CD14-positive monocyte (primary cell): ENCODE measurements around the gene ACER1. TPM values are rescaled to one million over a fixed set of nuclear protein-coding genes. Genes with fewer than 3 reads are reported as not detected.

ENCODE experiments used
- DNase-seq, 3 donors: peaks; one replicate each; pipeline ENCODE4 v3.0.0-alpha.2; 2011 to 2022
- H2AFZ ChIP-seq: 2 replicates; pipeline ENCODE4 v1.6.0; 2012; ENCODE audit warnings: mild to moderate bottlenecking, low read depth, low read length, inconsistent platforms; ENCODE audit not compliant: insufficient read depth, poor library complexity, severe bottlenecking
- H3K27ac ChIP-seq, 2 donors: 1 replicate in 1 of 2; 2 replicates in 1 of 2; pipeline ENCODE4 v1.5.1; 2012 to 2013; ENCODE audit warnings: low read length in 2 of 2, control low read depth in 1 of 2, inconsistent platforms in 1 of 2, low read depth in 1 of 2, mild to moderate bottlenecking in 1 of 2
- H3K27me3 ChIP-seq, 2 donors: one replicate each; pipeline versions ENCODE4 v1.6.0 to v1.6.1; 2011 to 2013; ENCODE audit warnings: low read length in 2 of 2; ENCODE audit not compliant: control insufficient read depth in 2 of 2, insufficient read depth in 2 of 2
- H3K36me3 ChIP-seq, 2 donors: replicated peaks in 1 of 2; 1 replicate in 1 of 2; 2 replicates in 1 of 2; pipeline versions ENCODE4 v1.5.1 to v1.6.1; 2012 to 2013; ENCODE audit warnings: low read length in 2 of 2, control low read depth in 1 of 2, inconsistent platforms in 1 of 2, mild to moderate bottlenecking in 1 of 2; ENCODE audit not compliant: insufficient read depth in 2 of 2, control insufficient read depth in 1 of 2
- H3K4me1 ChIP-seq, 2 donors: 1 replicate in 1 of 2; 2 replicates in 1 of 2; pipeline versions ENCODE4 v1.5.1 to v1.6.1; 2012 to 2013; ENCODE audit warnings: low read length in 2 of 2, control low read depth in 1 of 2, inconsistent platforms in 1 of 2, mild to moderate bottlenecking in 1 of 2, moderate library complexity in 1 of 2; ENCODE audit not compliant: insufficient read depth in 2 of 2, control insufficient read depth in 1 of 2
- H3K4me2 ChIP-seq: replicated peaks from 2 replicates; pipeline ENCODE3; 2012; ENCODE audit warnings: low read length, moderate library complexity, mild to moderate bottlenecking; ENCODE audit not compliant: poor library complexity, severe bottlenecking; ENCODE audit errors: extremely low read depth
- H3K4me3 ChIP-seq, 3 experiments: fragments of 200-600 bp in 1 of 3; sonication (generic) in 1 of 3; replicated peaks in 1 of 3; 1 replicate in 2 of 3; 2 replicates in 1 of 3; pipeline ENCODE4 v1.5.1; 2011 to 2013; ENCODE audit warnings: low read length in 3 of 3, mild to moderate bottlenecking in 3 of 3, control low read depth in 2 of 3, low read depth in 2 of 3, inconsistent platforms in 1 of 3, moderate library complexity in 1 of 3
- H3K79me2 ChIP-seq: 2 replicates; pipeline ENCODE4 v1.6.0; 2012; ENCODE audit warnings: mild to moderate bottlenecking, control low read depth, inconsistent platforms, low read length, moderate library complexity; ENCODE audit not compliant: insufficient read depth
- H3K9ac ChIP-seq: 2 replicates; pipeline ENCODE4 v1.6.0; 2017; ENCODE audit warnings: low read length, mild to moderate bottlenecking; ENCODE audit not compliant: insufficient read depth, poor library complexity, severe bottlenecking
- H3K9me3 ChIP-seq, 2 donors: replicated peaks in 1 of 2; 1 replicate in 1 of 2; 2 replicates in 1 of 2; pipeline versions ENCODE4 v1.5.1 to v1.6.1; 2012 to 2013; ENCODE audit warnings: low read length in 2 of 2, control low read depth in 1 of 2; ENCODE audit not compliant: control insufficient read depth in 1 of 2, insufficient read depth in 1 of 2
- H4K20me1 ChIP-seq: 2 replicates; pipeline ENCODE4 v1.6.0; 2012; ENCODE audit warnings: mild to moderate bottlenecking, low read length, control low read depth, moderate library complexity; ENCODE audit not compliant: insufficient read depth
- H3K27ac Mint-ChIP-seq, 7 donors: one replicate each; pipeline ENCODE4 v1.8.0; 2020; ENCODE audit warnings: mild to moderate bottlenecking in 7 of 7, mixed read lengths in 7 of 7, moderate library complexity in 6 of 7, inconsistent platforms in 2 of 7
- H3K27me3 Mint-ChIP-seq, 3 donors: one replicate each; pipeline ENCODE4 v1.8.0; 2021 to 2022; ENCODE audit warnings: low read depth in 3 of 3, mild to moderate bottlenecking in 3 of 3, mixed read lengths in 3 of 3, moderate library complexity in 3 of 3, inconsistent platforms in 1 of 3
- H3K36me3 Mint-ChIP-seq, 2 donors: one replicate each; pipeline ENCODE4 v1.8.0; 2020; ENCODE audit warnings: mixed read lengths in 2 of 2, inconsistent platforms in 1 of 2, mild to moderate bottlenecking in 1 of 2
- H3K4me1 Mint-ChIP-seq: one replicate; pipeline ENCODE4 v1.8.0; 2020; ENCODE audit warnings: mild to moderate bottlenecking, mixed read lengths
- H3K4me3 Mint-ChIP-seq, 2 donors: one replicate each; pipeline ENCODE4 v1.8.0; 2020; ENCODE audit warnings: mild to moderate bottlenecking in 2 of 2, mixed read lengths in 2 of 2, moderate library complexity in 1 of 2
- H3K9me3 Mint-ChIP-seq, 7 donors: one replicate each; pipeline ENCODE4 v1.8.0; 2020 to 2022; ENCODE audit warnings: mixed read lengths in 7 of 7, mild to moderate bottlenecking in 6 of 7, moderate library complexity in 6 of 7, inconsistent platforms in 2 of 7
- CTCF ChIP-seq: fragments of 200-600 bp; IDR thresholded peaks from one replicate; pipeline ENCODE4 v1.8.0; 2022; ENCODE audit warnings: antibody characterized with exemption, mild to moderate bottlenecking
- whole genome bisulfite sequencing: methylation state at CpG from one replicate; pipeline ENCODE4 v1.1.5; 2013; ENCODE audit warnings: missing lambda C conversion rate; ENCODE audit not compliant: insufficient coverage; 5-methylcytosine and 5-hydroxymethylcytosine counted together
- intact Hi-C, 2 donors: fragments of 100-400 bp; cut with micrococcal nuclease; formaldehyde crosslinking; loops; one replicate each; pipeline versions ENCODE4 v1.15.0 to v1.15.1; 2023
- polyA plus RNA-seq, 3 donors: library from polyadenylated mRNA; depleted of rRNA in 1 of 3; unstranded in 2 of 3; stranded (reverse) in 1 of 3; fragments of 300-500 nt in 2 of 3; fragments of >200 nt in 1 of 3; fragmentation: Illumina TruSeq in 2 of 3; gene quantifications; 1 replicate in 2 of 3; 2 replicates in 1 of 3; pipeline ENCODE4 v1.2.3, GENCODE V29; 2012 to 2021

The ACER1 gene
- polyA plus RNA-seq, 3 donors: not detected

GRCh38 chr19:6322284-6322683 is 11.1 kb downstream of the ACER1 start:
- peaks cover 11 to 16% (median 12%) of the 10 kb centered on the region in 3 donors for H3K27me3 Mint-ChIP-seq
- peaks cover 0 to 5% (median 2%) of the 10 kb centered on the region in 7 donors for H3K9me3 Mint-ChIP-seq
- no peak overlapping the region for H3K27ac Mint-ChIP-seq
- no peak for DNase-seq
- no peaks in the 10 kb centered on the region for H3K36me3 Mint-ChIP-seq
- Histone ChIP-seq H4K20me1 (no peaks in the 10 kb centered on the region), H3K9ac (no peak overlapping the region), H2AFZ (no peak overlapping the region), H3K4me2 (no peak overlapping the region), H3K27me3 (no peaks in the 10 kb centered on the region), H3K9me3 (no peaks in the 10 kb centered on the region), H3K4me3 (no peak overlapping the region), H3K36me3 (no peaks in the 10 kb centered on the region), H3K4me1 (no peaks in the 10 kb centered on the region), H3K79me2 (no peaks in the 10 kb centered on the region), H3K27ac (no peak overlapping the region)
- H3K4me1 Mint-ChIP-seq: no peaks in the 10 kb centered on the region
- 67% methylated on average over 1 of the region's 3 CpGs for WGBS
- intact Hi-C loops: no loop called here
- no peak overlapping the region for H3K4me3 Mint-ChIP-seq
- no peak for TF ChIP-seq CTCF

DNA sequence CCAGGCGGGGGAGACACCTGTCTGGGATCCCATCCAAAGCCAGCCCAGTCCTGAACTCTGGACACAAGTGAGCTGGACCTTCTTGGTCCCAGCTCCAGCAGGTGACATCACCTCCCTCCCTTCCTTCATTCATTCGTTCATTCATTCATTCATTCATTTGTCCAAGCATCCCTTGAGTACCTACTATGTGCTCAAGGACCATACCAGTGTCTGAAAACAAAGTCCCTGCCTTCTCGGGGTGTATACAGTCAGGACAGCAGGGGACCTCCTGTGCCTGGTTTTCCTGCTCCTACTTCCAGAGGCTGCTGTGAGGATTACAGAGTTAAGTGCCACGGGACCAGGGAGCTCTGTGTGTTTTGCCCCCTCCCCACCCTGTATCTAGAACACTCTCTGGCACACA is 14.0 kb downstream of the ACER1 start:
- 54% methylated on average over 2 of the region's 4 CpGs for WGBS
- Mint-ChIP-seq H3K9me3 (peaks cover 0 to 5% (median 1%) of the 10 kb centered on the region in 7 donors), H3K4me3 (no peak overlapping the region), H3K27ac (no peak overlapping the region), H3K27me3 (peaks cover 8 to 17% (median 10%) of the 10 kb centered on the region in 3 donors), H3K36me3 (no peaks in the 10 kb centered on the region), H3K4me1 (no peaks in the 10 kb centered on the region)
- H3K4me2 ChIP-seq: no peak overlapping the region
- no peaks in the 10 kb centered on the region for H3K79me2 ChIP-seq
- no peak overlapping the region for H3K27ac ChIP-seq
- no peak for TF ChIP-seq CTCF
- no peaks in the 10 kb centered on the region for H3K36me3 ChIP-seq
- no peak overlapping the region for H3K9ac ChIP-seq
- no peak overlapping the region for H3K4me3 ChIP-seq
- H4K20me1 ChIP-seq: no peaks in the 10 kb centered on the region
- peaks cover 0 to under 1% of the 10 kb centered on the region in 2 donors for H3K9me3 ChIP-seq
- intact Hi-C loops: no loop called here
- no peak for DNase-seq
- no peak overlapping the region for H2AFZ ChIP-seq
- no peaks in the 10 kb centered on the region for H3K4me1 ChIP-seq
- no peaks in the 10 kb centered on the region for H3K27me3 ChIP-seq
